ENCODE data around the gene GFAP.
A peak's percentile ranks its signal among the peaks of the same experiment; 100 is the strongest.

The GFAP gene

GRCh38 chr17:44914148-44914547 is 1.2 kb downstream of the GFAP start:
- no peak for DNase-seq (ENCODE audit: low read depth in 2 of 2)

GRCh38 chr17:44913676-44914075 is 1.6 kb downstream of the GFAP start:
- DNase-seq (ENCODE audit: low read depth in 2 of 2): no peak

GRCh38 chr17:44912763-44913544 is 2.3 kb downstream of the GFAP start:
- DNase-seq (ENCODE audit: low read depth in 2 of 2): no peak

- no peak for DNase-seq (ENCODE audit: low read depth in 2 of 2)
Measured at GRCh38 chr17:44911133-44912001, 3.9 kb downstream of the GFAP start.

GRCh38 chr17:44910231-44911106 is 4.8 kb downstream of the GFAP start:
- no peak for DNase-seq (ENCODE audit: low read depth in 2 of 2)

- DNase-seq (ENCODE audit: low read depth in 2 of 2): peak in 1 of 2 experiments; percentile 38
Measured at GRCh38 chr17:44909681-44910144, 5.6 kb downstream of the GFAP start.

- DNase-seq (ENCODE audit: low read depth in 2 of 2): no peak
Measured at GRCh38 chr17:44908761-44909326, 6.5 kb downstream of the GFAP start.

- no peak for DNase-seq (ENCODE audit: low read depth in 2 of 2)
Measured at GRCh38 chr17:44907729-44908470, 7.4 kb downstream of the GFAP start.

- no peak for DNase-seq (ENCODE audit: low read depth in 2 of 2)
Measured at GRCh38 chr17:44906763-44907728, 8.3 kb downstream of the GFAP start.

- peak; percentile 70 to 77 for DNase-seq (ENCODE audit: low read depth in 2 of 2)
Measured at GRCh38 chr17:44906010-44906646, 9.2 kb downstream of the GFAP start.

GRCh38 chr17:44905006-44906000 is 10.0 kb downstream of the GFAP start:
- no peak for DNase-seq (ENCODE audit: low read depth in 2 of 2)

GRCh38 chr17:44904001-44904984 is 11.0 kb downstream of the GFAP start:
- DNase-seq (ENCODE audit: low read depth in 2 of 2): no peak

GRCh38 chr17:44903012-44903685 is 12.2 kb downstream of the GFAP start:
- DNase-seq (ENCODE audit: low read depth in 2 of 2): no peak

GRCh38 chr17:44902135-44902760 is 13.1 kb downstream of the GFAP start:
- DNase-seq (ENCODE audit: low read depth in 2 of 2): no peak

- DNase-seq (ENCODE audit: low read depth in 2 of 2): no peak
Measured at GRCh38 chr17:44901411-44901921, 13.8 kb downstream of the GFAP start.
